Loucy (cell line): ENCODE measurements around the gene RHBG.

Experiments used
- H2AFZ ChIP-seq: fragments of 200-600 bp; sonication (generic); 2 replicates; pipeline ENCODE4 v1.6.0; 2016; ENCODE audit warnings: antibody characterized with exemption, mild to moderate bottlenecking, low read length, moderate library complexity
- H3F3A ChIP-seq: fragments of 200-600 bp; 2 replicates; pipeline ENCODE4 v1.6.0; 2016; ENCODE audit warnings: antibody characterized with exemption, low read depth, mild to moderate bottlenecking
- H3K27me3 ChIP-seq: fragments of 200-600 bp; sonication (generic); 2 replicates; pipeline ENCODE4 v1.6.1; 2014; ENCODE audit warnings: low read length, mild to moderate bottlenecking; ENCODE audit not compliant: insufficient read depth, poor library complexity, severe bottlenecking
- H3K36me3 ChIP-seq: fragments of 200-600 bp; sonication (generic); 2 replicates; pipeline ENCODE4 v1.6.1; 2016; ENCODE audit warnings: low read length; ENCODE audit not compliant: insufficient read depth
- H3K4me1 ChIP-seq: fragments of 200-600 bp; sonication (generic); 2 replicates; pipeline ENCODE4 v1.5.1; 2014; ENCODE audit warnings: low read length, mild to moderate bottlenecking; ENCODE audit not compliant: insufficient read depth, poor library complexity, severe bottlenecking
- H3K4me2 ChIP-seq: fragments of 200-600 bp; sonication (generic); 2 replicates; pipeline ENCODE4 v1.6.0; 2014; ENCODE audit warnings: antibody characterized with exemption, low read length, low read depth, mild to moderate bottlenecking; ENCODE audit not compliant: poor library complexity, severe bottlenecking
- H3K4me3 ChIP-seq: fragments of 200-600 bp; sonication (generic); 2 replicates; pipeline ENCODE4 v1.5.1; 2014; ENCODE audit warnings: low read length, mild to moderate bottlenecking, mixed read lengths; ENCODE audit not compliant: poor library complexity, severe bottlenecking
- H3K79me2 ChIP-seq: fragments of 200-600 bp; sonication (generic); 2 replicates; pipeline ENCODE4 v1.6.1; 2014; ENCODE audit warnings: low read length; ENCODE audit not compliant: insufficient read depth
- H3K9ac ChIP-seq: fragments of 200-600 bp; sonication (generic); 2 replicates; pipeline ENCODE4 v1.6.0; 2014; ENCODE audit warnings: mild to moderate bottlenecking, low read depth, low read length, moderate library complexity; ENCODE audit not compliant: poor library complexity, severe bottlenecking
- H3K9me2 ChIP-seq: fragments of 200-600 bp; sonication (generic); replicated peaks from 2 replicates; pipeline ENCODE4 v1.6.1; 2016; ENCODE audit warnings: low read depth, low read length, mixed read lengths
- H3K9me3 ChIP-seq: fragments of 200-600 bp; sonication (generic); 2 replicates; pipeline ENCODE4 v1.6.1; 2014; ENCODE audit warnings: mild to moderate bottlenecking, antibody characterized with exemption, low read length, low read depth; ENCODE audit not compliant: insufficient read depth
- H4K20me1 ChIP-seq: fragments of 200-600 bp; sonication (generic); 2 replicates; pipeline ENCODE4 v1.6.0; 2014; ENCODE audit warnings: antibody characterized with exemption, low read length, mild to moderate bottlenecking; ENCODE audit not compliant: insufficient read depth, poor library complexity, severe bottlenecking
- EZH2phosphoT487 ChIP-seq: fragments of 200-600 bp; IDR thresholded peaks from 2 replicates; pipeline ENCODE4 v1.6.1; 2018; ENCODE audit warnings: antibody characterized with exemption, mild to moderate bottlenecking, moderate library complexity, borderline replicate concordance
- TF ChIP-seq, protein P1 (sequence below): fragments of 200-600 bp; sonication (generic); conservative IDR thresholded peaks from 2 replicates; pipeline ENCODE4 v1.5.1; 2014; ENCODE audit warnings: mild to moderate bottlenecking, antibody characterized with exemption, low read length

The RHBG gene

DNA sequence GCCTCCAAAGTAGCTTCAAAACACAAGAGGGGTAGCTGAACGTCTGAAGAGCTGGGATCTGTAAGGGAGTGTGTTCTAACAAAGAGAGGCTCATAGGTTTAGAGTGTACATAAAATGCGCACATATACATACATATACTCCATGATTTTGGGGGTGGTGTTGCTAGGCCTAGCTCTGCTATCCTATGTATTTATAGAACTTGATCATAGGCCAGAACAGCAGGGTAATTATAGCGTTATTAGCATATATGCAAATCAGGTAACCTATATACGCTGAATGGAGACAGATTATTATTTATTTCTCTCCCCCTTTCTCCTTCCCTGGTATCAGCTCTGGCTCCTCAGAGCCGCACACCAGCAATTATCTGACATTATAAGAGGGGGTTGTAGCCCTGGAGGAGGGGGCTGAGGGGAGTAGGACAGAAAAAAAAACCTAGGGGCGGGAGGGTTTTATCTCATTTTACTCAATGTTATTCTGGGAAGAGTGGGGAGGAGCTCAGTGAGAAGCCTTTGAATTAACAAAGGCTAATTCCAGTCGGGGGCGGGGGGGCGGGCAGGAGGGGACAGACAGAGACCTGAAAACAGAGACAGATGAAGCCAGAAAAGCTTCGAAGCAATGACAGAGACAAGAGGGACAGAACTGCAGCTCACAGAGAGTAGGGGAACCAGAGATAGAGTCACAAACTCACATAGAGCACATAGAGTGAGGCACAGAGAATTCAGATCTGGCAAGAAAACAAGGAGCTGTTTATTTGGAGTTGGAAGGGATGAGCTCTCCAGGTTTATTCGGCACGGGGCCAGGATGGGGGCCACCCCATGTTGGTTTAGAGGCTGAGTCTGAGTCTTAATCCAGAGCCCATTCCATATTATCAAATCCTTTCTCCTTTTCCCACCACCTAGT, 63.0 kb downstream of the RHBG start:
- H3K9ac ChIP-seq = no peak overlapping the region
- H3K4me2 ChIP-seq = no peak overlapping the region
- no peak overlapping the region for H2AFZ ChIP-seq
- no peaks in the 10 kb centered on the region for H3K79me2 ChIP-seq
- no peaks in the 10 kb centered on the region for H4K20me1 ChIP-seq
- no peaks in the 10 kb centered on the region for H3K4me1 ChIP-seq
- no peak for TF ChIP-seq EZH2phosphoT487
- TF ChIP-seq, protein P1, sequence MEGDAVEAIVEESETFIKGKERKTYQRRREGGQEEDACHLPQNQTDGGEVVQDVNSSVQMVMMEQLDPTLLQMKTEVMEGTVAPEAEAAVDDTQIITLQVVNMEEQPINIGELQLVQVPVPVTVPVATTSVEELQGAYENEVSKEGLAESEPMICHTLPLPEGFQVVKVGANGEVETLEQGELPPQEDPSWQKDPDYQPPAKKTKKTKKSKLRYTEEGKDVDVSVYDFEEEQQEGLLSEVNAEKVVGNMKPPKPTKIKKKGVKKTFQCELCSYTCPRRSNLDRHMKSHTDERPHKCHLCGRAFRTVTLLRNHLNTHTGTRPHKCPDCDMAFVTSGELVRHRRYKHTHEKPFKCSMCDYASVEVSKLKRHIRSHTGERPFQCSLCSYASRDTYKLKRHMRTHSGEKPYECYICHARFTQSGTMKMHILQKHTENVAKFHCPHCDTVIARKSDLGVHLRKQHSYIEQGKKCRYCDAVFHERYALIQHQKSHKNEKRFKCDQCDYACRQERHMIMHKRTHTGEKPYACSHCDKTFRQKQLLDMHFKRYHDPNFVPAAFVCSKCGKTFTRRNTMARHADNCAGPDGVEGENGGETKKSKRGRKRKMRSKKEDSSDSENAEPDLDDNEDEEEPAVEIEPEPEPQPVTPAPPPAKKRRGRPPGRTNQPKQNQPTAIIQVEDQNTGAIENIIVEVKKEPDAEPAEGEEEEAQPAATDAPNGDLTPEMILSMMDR = no peak
- peaks cover under 1% of the 10 kb centered on the region for H3K27me3 ChIP-seq
- no peak overlapping the region for H3K4me3 ChIP-seq
- H3K9me2 ChIP-seq = no peaks in the 10 kb centered on the region
- no peaks in the 10 kb centered on the region for H3K9me3 ChIP-seq
- H3F3A ChIP-seq = no peaks in the 10 kb centered on the region
- H3K36me3 ChIP-seq = no peaks in the 10 kb centered on the region

DNA sequence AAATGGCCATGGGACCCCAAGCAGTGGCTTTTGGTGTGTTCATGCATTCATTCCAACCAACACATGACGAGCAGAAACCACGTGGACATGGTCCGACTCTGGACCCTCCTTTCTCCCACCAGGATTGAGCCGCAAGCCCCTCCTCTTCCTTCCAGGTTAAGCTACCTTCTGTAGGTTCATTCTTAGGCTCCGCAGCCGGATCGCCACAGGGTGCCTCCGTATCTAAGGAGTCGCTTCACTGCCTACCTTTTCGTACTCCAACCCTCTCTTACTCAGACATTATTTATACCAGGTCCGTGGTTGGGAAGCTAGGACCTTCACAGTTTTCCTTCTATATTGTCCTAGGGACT, 63.6 kb downstream of the RHBG start:
- H3K27me3 ChIP-seq = no peaks in the 10 kb centered on the region
- H3K9me3 ChIP-seq = no peaks in the 10 kb centered on the region
- H3K9ac ChIP-seq = no peak overlapping the region
- no peak overlapping the region for H3K4me3 ChIP-seq
- H4K20me1 ChIP-seq = no peaks in the 10 kb centered on the region
- H3K36me3 ChIP-seq = no peaks in the 10 kb centered on the region
- no peaks in the 10 kb centered on the region for H3K4me1 ChIP-seq
- H3K4me2 ChIP-seq = no peak overlapping the region
- H3F3A ChIP-seq = no peaks in the 10 kb centered on the region
- TF ChIP-seq, protein P1 = no peak
- TF ChIP-seq EZH2phosphoT487 = no peak
- no peaks in the 10 kb centered on the region for H3K79me2 ChIP-seq
- H2AFZ ChIP-seq = no peak overlapping the region
- H3K9me2 ChIP-seq = no peaks in the 10 kb centered on the region

DNA sequence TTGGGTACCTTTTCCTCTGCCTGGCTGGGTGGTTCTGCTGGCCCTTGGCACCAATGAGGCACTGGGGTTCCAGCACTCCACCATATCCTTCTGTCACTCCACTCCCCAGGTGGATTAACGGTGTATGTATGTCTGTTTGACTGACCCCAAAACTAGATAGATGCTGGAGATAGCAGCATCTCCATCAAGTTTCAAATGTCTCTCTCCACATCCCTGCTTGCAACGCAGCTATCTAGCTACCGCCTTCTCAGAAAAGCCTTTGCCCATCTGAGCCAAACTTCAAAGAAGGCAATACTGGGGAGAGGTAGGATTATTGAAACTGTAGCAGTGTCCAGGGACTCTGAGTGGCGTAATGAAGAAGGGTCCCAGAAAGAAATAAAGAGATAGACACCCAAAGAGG, 64.0 kb downstream of the RHBG start:
- Histone ChIP-seq H3K27me3 (no peaks in the 10 kb centered on the region), H3K9me3 (no peaks in the 10 kb centered on the region), H3K36me3 (no peaks in the 10 kb centered on the region), H3K4me2 (no peak overlapping the region), H3K4me1 (peaks cover 1% of the 10 kb centered on the region), H3K9ac (no peak overlapping the region), H3F3A (peaks cover 1% of the 10 kb centered on the region; the same call in 1 of the 2 replicates), H3K9me2 (no peaks in the 10 kb centered on the region), H2AFZ (no peak overlapping the region), H4K20me1 (no peaks in the 10 kb centered on the region), H3K4me3 (no peak overlapping the region), H3K79me2 (no peaks in the 10 kb centered on the region)
- TF ChIP-seq EZH2phosphoT487 = no peak

DNA sequence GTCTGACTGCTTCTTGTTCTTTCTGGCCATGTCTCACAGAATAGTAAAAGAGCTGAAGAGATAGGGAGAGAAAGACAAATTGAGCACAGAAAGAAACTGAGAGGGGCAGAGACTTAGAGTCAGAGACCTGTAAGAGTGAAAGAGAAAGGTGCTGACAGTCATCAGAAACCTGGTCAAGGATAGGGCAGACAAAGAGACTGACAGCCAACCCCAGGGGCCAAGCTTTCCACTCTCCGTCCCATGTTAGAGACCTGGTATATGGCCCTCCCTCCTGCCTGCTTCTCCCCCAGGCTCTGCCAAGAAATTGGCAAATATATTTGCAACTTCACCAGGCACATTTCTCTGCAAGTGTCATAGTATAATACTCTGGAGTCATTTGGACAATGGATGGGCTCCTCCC, 64.6 kb downstream of the RHBG start:
- Histone ChIP-seq H3K4me1 (peaks cover 7% of the 10 kb centered on the region), H2AFZ (no peak overlapping the region), H3F3A (peaks cover 3% of the 10 kb centered on the region; the same call in 1 of the 2 replicates), H3K36me3 (no peaks in the 10 kb centered on the region), H3K4me2 (no peak overlapping the region), H3K79me2 (no peaks in the 10 kb centered on the region), H4K20me1 (no peaks in the 10 kb centered on the region), H3K9me2 (no peaks in the 10 kb centered on the region), H3K27me3 (no peaks in the 10 kb centered on the region), H3K4me3 (no peak overlapping the region), H3K9me3 (no peaks in the 10 kb centered on the region), H3K9ac (no peak overlapping the region)
- TF ChIP-seq EZH2phosphoT487 = no peak
- TF ChIP-seq, protein P1 = no peak
